SK-N-SH (cell line): ENCODE results near the gene OR4K14. TPM values are rescaled to one million over a fixed set of nuclear protein-coding genes. Genes with fewer than 3 reads are reported as not detected.
"Not testable (repeated sequence)": the region's sequence is repeated elsewhere in the genome, so short reads cannot be mapped to it uniquely, and the experiment has no call there.

ENCODE experiments used
- CTCF ChIA-PET: fragments of 300-600, 350-600 bp; formaldehyde crosslinking; extraction: SDS; loops from one replicate; lab custom pipeline; 2021; lab: Yijun Ruan, JAX
- POLR2A ChIA-PET: fragments of 350-600 bp; sonication (Branson Sonifier 250); formaldehyde crosslinking; extraction: SDS; loops from one replicate; lab custom pipeline; 2020; ENCODE audit warnings: antibody characterized with exemption, inconsistent platforms; lab: Yijun Ruan, JAX
- DNase-seq: peaks from one replicate; pipeline ENCODE4 v3.0.0; 2012
- H2AFZ ChIP-seq: fragments of 200-600 bp; sonication (generic); 2 replicates; pipeline ENCODE4 v1.8.1; 2016; ENCODE audit warnings: antibody characterized with exemption, mild to moderate bottlenecking, low read depth
- H3F3A ChIP-seq: fragments of 200-600 bp; sonication (generic); replicated peaks from 2 replicates; pipeline ENCODE3; 2016; ENCODE audit warnings: antibody characterized with exemption, mild to moderate bottlenecking; ENCODE audit not compliant: insufficient read depth
- H3K27ac ChIP-seq, 2 experiments: fragments of 200-500 bp in 1 of 2; fragments of 200-600 bp in 1 of 2; sonication (Bioruptor generic) in 1 of 2; sonication (generic), shearing (Covaris generic) in 1 of 2; 2 replicates each; pipeline versions ENCODE4 v1.5.1 to v1.6.1; 2014 to 2016; ENCODE audit warnings: low read depth in 2 of 2, inconsistent platforms in 1 of 2, low read length in 1 of 2, mild to moderate bottlenecking in 1 of 2, mixed read lengths in 1 of 2
- H3K27me3 ChIP-seq: fragments of 200-600 bp; sonication (generic), shearing (Covaris generic); 2 replicates; pipeline ENCODE4 v1.6.1; 2016; ENCODE audit warnings: mixed run types; ENCODE audit not compliant: insufficient read depth
- H3K36me3 ChIP-seq, 2 experiments: fragments of 200-500 bp in 1 of 2; fragments of 200-600 bp in 1 of 2; sonication (Bioruptor generic) in 1 of 2; sonication (generic) in 1 of 2; replicated peaks in 1 of 2; 2 replicates each; pipeline versions ENCODE3 to v1.5.1; 2014 to 2016; ENCODE audit warnings: low read length in 1 of 2, mild to moderate bottlenecking in 1 of 2; ENCODE audit not compliant: insufficient read depth in 2 of 2, control insufficient read depth in 1 of 2
- H3K4me1 ChIP-seq, 2 experiments: fragments of 200-500 bp in 1 of 2; fragments of 200-600 bp in 1 of 2; sonication (Bioruptor generic) in 1 of 2; sonication (generic), shearing (Covaris generic) in 1 of 2; 2 replicates each; pipeline versions ENCODE4 v1.5.1 to v1.6.1; 2014 to 2016; ENCODE audit warnings: low read depth in 1 of 2, low read length in 1 of 2, mixed run types in 1 of 2; ENCODE audit not compliant: insufficient read depth in 2 of 2, control insufficient read depth in 1 of 2
- H3K4me2 ChIP-seq: fragments of 200-600 bp; sonication (generic), shearing (Covaris generic); 2 replicates; pipeline ENCODE4 v1.6.1; 2017; ENCODE audit warnings: mixed run types
- H3K4me3 ChIP-seq, 2 experiments: fragments of 200-500 bp in 1 of 2; fragments of 200-600 bp in 1 of 2; sonication (Bioruptor generic) in 1 of 2; sonication (generic), shearing (Covaris generic) in 1 of 2; 2 replicates each; pipeline versions ENCODE4 v1.5.1 to v1.8.1; 2014 to 2016; ENCODE audit warnings: low read depth in 2 of 2, inconsistent platforms in 1 of 2, low read length in 1 of 2, mild to moderate bottlenecking in 1 of 2, mixed read lengths in 1 of 2, moderate library complexity in 1 of 2
- H3K79me2 ChIP-seq: fragments of 200-600 bp; sonication (generic); 2 replicates; pipeline ENCODE4 v1.8.1; 2017; ENCODE audit warnings: mild to moderate bottlenecking; ENCODE audit not compliant: insufficient read depth
- H3K9ac ChIP-seq: fragments of 200-600 bp; sonication (generic); 2 replicates; pipeline ENCODE4 v1.6.1; 2017; ENCODE audit warnings: mixed run types
- H3K9me2 ChIP-seq: fragments of 200-600 bp; sonication (generic); 2 replicates; pipeline ENCODE4 v1.6.1; 2017; ENCODE audit warnings: mixed run types
- H3K9me3 ChIP-seq: fragments of 200-600 bp; sonication (generic); 2 replicates; pipeline ENCODE4 v1.6.1; 2017; ENCODE audit warnings: mixed run types, mild to moderate bottlenecking, moderate library complexity
- H4K20me1 ChIP-seq: fragments of 200-600 bp; sonication (generic); 2 replicates; pipeline ENCODE4 v1.6.1; 2017; ENCODE audit warnings: mild to moderate bottlenecking, mixed run types; ENCODE audit not compliant: insufficient read depth
- EP300 ChIP-seq, 2 experiments: IDR thresholded peaks; 2 replicates each; pipeline versions ENCODE4 v1.4.0 to v1.6.1; 2012; ENCODE audit warnings: borderline replicate concordance in 1 of 2, low read depth in 1 of 2, low read length in 1 of 2
- EZH2phosphoT487 ChIP-seq: fragments of 200-600 bp; sonication (generic); IDR thresholded peaks from 2 replicates; pipeline ENCODE4 v1.6.1; 2017; ENCODE audit warnings: low read depth, mixed run types, mild to moderate bottlenecking, antibody characterized with exemption, moderate library complexity, borderline replicate concordance
- FOSL2 ChIP-seq: IDR thresholded peaks from 2 replicates; pipeline ENCODE4 v1.4.0; 2012; ENCODE audit warnings: low read depth, mild to moderate bottlenecking, moderate library complexity, borderline replicate concordance
- FOXJ3 ChIP-seq: sonication (generic); formaldehyde crosslinking; IDR thresholded peaks from 2 replicates; pipeline ENCODE4 v1.5.1; 2020; ENCODE audit warnings: mild to moderate bottlenecking, missing genetic modification reagents
- FOXM1 ChIP-seq: IDR thresholded peaks from 2 replicates; pipeline ENCODE4 v1.4.0; 2012; ENCODE audit warnings: low read depth, mild to moderate bottlenecking
- GABPA ChIP-seq: IDR thresholded peaks from 2 replicates; pipeline ENCODE4 v1.4.0; 2012; ENCODE audit warnings: low read depth, mild to moderate bottlenecking
- JUND ChIP-seq: IDR thresholded peaks from 2 replicates; pipeline ENCODE4 v1.4.0; 2012
- NFIC ChIP-seq: IDR thresholded peaks from 2 replicates; pipeline ENCODE4 v1.4.0; 2012; ENCODE audit warnings: borderline replicate concordance
- NRF1 ChIP-seq: IDR thresholded peaks from 2 replicates; pipeline ENCODE4 v1.6.1; 2012; ENCODE audit warnings: low read depth, mild to moderate bottlenecking, low read length
- RAD21 ChIP-seq: IDR thresholded peaks from 2 replicates; pipeline ENCODE4 v1.6.1; 2012; ENCODE audit warnings: mild to moderate bottlenecking, low read length
- RCOR1 ChIP-seq: fragments of 150-350 bp; IDR thresholded peaks from 2 replicates; pipeline ENCODE4 v1.6.1; 2017; ENCODE audit warnings: antibody characterized with exemption, low read length
- RXRA ChIP-seq: IDR thresholded peaks from 2 replicates; pipeline ENCODE4 v1.4.0; 2012; ENCODE audit warnings: low read depth, mild to moderate bottlenecking, borderline replicate concordance
- SIN3A ChIP-seq: IDR thresholded peaks from 2 replicates; pipeline ENCODE4 v1.6.1; 2012; ENCODE audit warnings: low read depth, mild to moderate bottlenecking, low read length, moderate library complexity, borderline replicate concordance
- TEAD4 ChIP-seq: IDR thresholded peaks from 2 replicates; pipeline ENCODE4 v1.4.0; 2012; ENCODE audit warnings: mild to moderate bottlenecking, borderline replicate concordance; ENCODE audit not compliant: insufficient read depth
- YY1 ChIP-seq: IDR thresholded peaks from 2 replicates; pipeline ENCODE4 v1.4.0; 2012; ENCODE audit warnings: low read depth, mild to moderate bottlenecking
- WGBS: methylation state at CpG from one replicate; pipeline ENCODE4 v1.1.6; 2017; ENCODE audit warnings: low lambda C conversion rate; 5-methylcytosine and 5-hydroxymethylcytosine counted together
- polyA plus RNA-seq, 3 experiments: library from polyadenylated mRNA; depleted of rRNA; stranded (reverse); fragments of >200 nt; gene quantifications; 2 replicates each; pipeline ENCODE4 v1.2.3, GENCODE V29; 2012
- TF ChIP-seq, protein P1 (sequence below): IDR thresholded peaks from 2 replicates; pipeline ENCODE4 v1.4.0; 2012; ENCODE audit warnings: low read depth
- TF ChIP-seq, protein P2 (sequence below): IDR thresholded peaks from 2 replicates; pipeline ENCODE4; 2012

OR4K14 gene
- polyA plus RNA-seq, 1 of the 3 experiments (the other 2 are of a cell fraction) = not detected

DNA sequence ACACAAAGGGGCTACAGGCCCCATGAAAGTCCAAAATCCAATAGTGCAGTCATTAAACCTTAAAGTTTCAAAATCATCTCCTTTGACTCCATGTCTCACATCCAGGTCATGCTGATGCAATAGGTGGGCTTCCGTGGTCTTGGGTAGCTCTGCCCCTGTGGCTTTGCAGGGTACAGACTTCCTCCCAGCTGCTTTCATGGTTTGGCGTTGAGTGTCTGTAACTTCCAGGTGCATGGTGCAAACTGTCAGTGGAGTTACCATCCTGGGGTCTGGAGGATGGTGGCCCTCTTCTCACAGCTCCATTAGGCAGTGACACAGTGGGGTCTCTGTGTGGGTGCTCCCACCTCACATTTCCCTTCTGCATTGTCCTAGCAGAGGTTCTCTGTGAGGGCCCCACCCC is 25.7 kb downstream of the OR4K14 start:
- H3K27me3 ChIP-seq = no peaks in the 10 kb centered on the region
- H3K4me1 ChIP-seq = no peaks in the 10 kb centered on the region
- H3K79me2 ChIP-seq = no peaks in the 10 kb centered on the region
- TF ChIP-seq RAD21 (no peak), FOXJ3 (CRISPR knock-in tag) (no peak)
- H3K4me2 ChIP-seq = no peak overlapping the region
- no peaks in the 10 kb centered on the region for H3K36me3 ChIP-seq
- H4K20me1 ChIP-seq = no peaks in the 10 kb centered on the region
- H3K9me2 ChIP-seq = no peaks in the 10 kb centered on the region
- H3F3A ChIP-seq = no peaks in the 10 kb centered on the region
- no peak for DNase-seq
- H3K9ac ChIP-seq = no peak overlapping the region
- ChIA-PET POLR2A (no interaction called here), CTCF (no interaction called here)
- no peaks in the 10 kb centered on the region for H3K9me3 ChIP-seq
- H3K27ac ChIP-seq = no peak overlapping the region
- 5% methylated on average over 2 of the region's 2 CpGs for WGBS
- no peak overlapping the region for H2AFZ ChIP-seq
- H3K4me3 ChIP-seq = no peak overlapping the region

DNA sequence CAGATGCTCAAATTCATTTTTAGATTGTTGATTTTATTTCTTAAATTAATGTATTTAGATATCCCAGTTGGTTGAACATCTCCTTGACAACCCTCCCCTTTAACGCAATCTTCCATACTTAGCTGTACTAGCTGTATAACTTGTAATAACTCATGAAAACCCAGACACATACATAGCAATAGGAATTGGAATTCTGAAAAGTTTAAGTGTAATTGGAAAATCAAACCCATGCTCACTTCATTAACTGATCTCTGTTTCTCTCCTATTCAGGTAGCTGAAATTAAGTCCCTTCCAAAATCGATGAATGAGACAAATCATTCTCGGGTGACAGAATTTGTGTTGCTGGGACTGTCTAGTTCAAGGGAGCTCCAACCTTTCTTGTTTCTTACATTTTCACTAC is 43.8 kb downstream of the OR4K14 start, which contains the start of gene OR4K15:
Gene OR4K15 (plus strand): TSS at position 301 of the 400 bp plus-strand sequence. CDS start 0 bp downstream, at position 301.
- no peak within 1 kb of the TSS for H3K4me2 ChIP-seq
- no peak for DNase-seq
- TF ChIP-seq, protein P1, sequence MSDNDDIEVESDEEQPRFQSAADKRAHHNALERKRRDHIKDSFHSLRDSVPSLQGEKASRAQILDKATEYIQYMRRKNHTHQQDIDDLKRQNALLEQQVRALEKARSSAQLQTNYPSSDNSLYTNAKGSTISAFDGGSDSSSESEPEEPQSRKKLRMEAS = no peak
- TF ChIP-seq EP300 (IDR thresholded peaks at IDR 0.05; ENCODE audit: borderline replicate concordance in 1 of 2, low read depth in 1 of 2, low read length in 1 of 2) = no peak
- no peak for TF ChIP-seq SIN3A
- TF ChIP-seq RXRA = no peak
- TF ChIP-seq RCOR1 = no peak
- no peak for TF ChIP-seq JUND
- TF ChIP-seq YY1 = no peak
- no peak for TF ChIP-seq TEAD4
- TF ChIP-seq, protein P2, sequence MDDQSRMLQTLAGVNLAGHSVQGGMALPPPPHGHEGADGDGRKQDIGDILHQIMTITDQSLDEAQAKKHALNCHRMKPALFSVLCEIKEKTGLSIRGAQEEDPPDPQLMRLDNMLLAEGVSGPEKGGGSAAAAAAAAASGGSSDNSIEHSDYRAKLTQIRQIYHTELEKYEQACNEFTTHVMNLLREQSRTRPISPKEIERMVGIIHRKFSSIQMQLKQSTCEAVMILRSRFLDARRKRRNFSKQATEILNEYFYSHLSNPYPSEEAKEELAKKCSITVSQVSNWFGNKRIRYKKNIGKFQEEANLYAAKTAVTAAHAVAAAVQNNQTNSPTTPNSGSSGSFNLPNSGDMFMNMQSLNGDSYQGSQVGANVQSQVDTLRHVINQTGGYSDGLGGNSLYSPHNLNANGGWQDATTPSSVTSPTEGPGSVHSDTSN = no peak
- WGBS = 15% methylated on average over 3 of the region's 3 CpGs
- CTCF ChIA-PET = no interaction called here
- H3K79me2 ChIP-seq = no peaks in the 10 kb centered on the region
- H4K20me1 ChIP-seq = no peaks in the 10 kb centered on the region
- H3K9me2 ChIP-seq = no peaks in the 10 kb centered on the region
- no peak within 1 kb of the TSS for H2AFZ ChIP-seq
- H3K27ac ChIP-seq = no peak within 1 kb of the TSS
- H3K4me3 ChIP-seq = no peak within 1 kb of the TSS
- POLR2A ChIA-PET = no interaction called here
- no peaks in the 10 kb centered on the region for H3K36me3 ChIP-seq
- no peak within 1 kb of the TSS for H3K9ac ChIP-seq
- no peaks in the 10 kb centered on the region for H3F3A ChIP-seq
- no peaks in the 10 kb centered on the region for H3K27me3 ChIP-seq
- H3K4me1 ChIP-seq = no peaks in the 10 kb centered on the region
- no peaks in the 10 kb centered on the region for H3K9me3 ChIP-seq

DNA sequence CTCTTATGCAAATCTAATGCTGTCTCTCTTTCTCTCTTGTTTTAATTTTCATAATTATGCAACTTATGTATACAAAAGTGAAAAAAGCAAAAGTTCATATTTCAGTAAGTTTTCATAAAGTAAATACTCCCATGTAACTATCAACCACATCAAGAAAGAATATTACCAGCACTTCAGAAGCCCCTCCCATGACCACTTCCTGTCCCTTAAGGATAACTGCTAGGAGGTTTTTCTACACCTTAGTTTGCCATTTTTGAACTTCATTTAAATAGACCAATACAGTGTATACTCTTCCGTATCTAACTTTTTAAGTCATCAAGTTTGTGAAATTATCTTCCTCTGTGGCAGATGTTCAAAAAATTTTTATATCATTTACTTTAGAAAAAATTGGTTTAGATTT is 44.3 kb downstream of the OR4K14 start:
- no peaks in the 10 kb centered on the region for H3K9me3 ChIP-seq
- no peak for DNase-seq
- H3K4me3 ChIP-seq = no peak overlapping the region
- H3K27ac ChIP-seq = no peak overlapping the region
- CTCF ChIA-PET = no interaction called here
- no peaks in the 10 kb centered on the region for H3K9me2 ChIP-seq
- no peaks in the 10 kb centered on the region for H3F3A ChIP-seq
- H3K4me1 ChIP-seq = no peaks in the 10 kb centered on the region
- H3K27me3 ChIP-seq = no peaks in the 10 kb centered on the region
- no peak overlapping the region for H3K9ac ChIP-seq
- no peaks in the 10 kb centered on the region for H3K36me3 ChIP-seq
- no peak overlapping the region for H3K4me2 ChIP-seq
- no peak for TF ChIP-seq EZH2phosphoT487
- TF ChIP-seq RAD21 = no peak
- no peak for TF ChIP-seq FOSL2
- no peak for TF ChIP-seq FOXJ3 (CRISPR knock-in tag)
- no peak for TF ChIP-seq NFIC
- no peak for TF ChIP-seq NRF1
- TF ChIP-seq, protein P1 = no peak
- no peak for TF ChIP-seq FOXM1
- TF ChIP-seq TEAD4 = no peak
- TF ChIP-seq GABPA = no peak
- TF ChIP-seq SIN3A = no peak
- TF ChIP-seq, all 33 proteins: peak for 0
- 2% methylated on average over 1 of the region's 1 CpG for WGBS
- Histone ChIP-seq H2AFZ (no peak overlapping the region), H3K79me2 (no peaks in the 10 kb centered on the region), H4K20me1 (no peaks in the 10 kb centered on the region)
- POLR2A ChIA-PET = no interaction called here

DNA sequence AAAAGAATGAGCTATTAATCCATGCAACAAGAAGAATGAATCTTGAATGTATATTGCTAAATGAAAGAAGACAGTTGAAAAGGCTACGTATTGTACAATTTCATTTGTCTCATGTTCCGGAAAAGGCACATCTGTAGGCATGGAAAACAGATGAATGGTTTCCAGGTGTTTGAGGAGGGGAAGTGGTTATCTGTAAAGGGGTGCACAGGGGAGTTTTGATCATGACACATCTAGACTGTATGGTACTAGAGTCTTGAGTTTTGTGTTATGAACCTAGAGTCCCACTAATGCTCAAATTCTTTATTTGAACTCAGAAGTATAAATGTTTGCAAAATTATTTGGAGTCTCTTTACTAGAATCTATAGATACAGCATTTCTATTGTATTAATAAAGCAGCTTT is 49.4 kb downstream of the OR4K14 start:
- H3K4me1 ChIP-seq, H3K4me3 ChIP-seq, H2AFZ ChIP-seq, DNase-seq, H3F3A ChIP-seq, H3K79me2 ChIP-seq, H3K27ac ChIP-seq, H3K9ac ChIP-seq, H3K9me3 ChIP-seq, CTCF ChIA-PET, H3K36me3 ChIP-seq, H3K27me3 ChIP-seq, POLR2A ChIA-PET, H3K4me2 ChIP-seq, H3K9me2 ChIP-seq, H4K20me1 ChIP-seq: not testable (repeated sequence)
- 5% methylated on average over 2 of the region's 2 CpGs for WGBS
